A673 (cell line): ENCODE data around the gene CMTM7. TPM values are rescaled to one million over a fixed set of nuclear protein-coding genes. Genes with fewer than 3 reads are reported as not detected.

Experiments
- BruUV-seq: library from RNA; stranded (reverse); fragments of 400-500 nt; replicated peaks from 2 replicates; lab custom pipeline; 2021; lab: Mats Ljungman, UMichigan
- CTCF ChIA-PET: fragments of 300-600 bp; sonication (Branson Sonifier 250); formaldehyde crosslinking; loops from one replicate; lab custom pipeline; 2022; ENCODE audit warnings: antibody characterized with exemption; lab: Charles Lee
- POLR2A ChIA-PET: fragments of 300-600 bp; sonication (Branson Sonifier 250); formaldehyde crosslinking; loops from one replicate; lab custom pipeline; 2022; ENCODE audit warnings: antibody characterized with exemption; ENCODE audit not compliant: low non-redundant PET; lab: Charles Lee
- DNase-seq: peaks from one replicate; pipeline ENCODE4 v3.0.0-alpha.2; 2015; ENCODE audit warnings: low spot score
- H3K27ac ChIP-seq: fragments of 200-600 bp; sonication (generic); 2 replicates; pipeline ENCODE4 v1.5.1; 2016; ENCODE audit warnings: mixed run types, low read depth, mild to moderate bottlenecking, mixed read lengths, antibody characterized with exemption, low read length; ENCODE audit not compliant: poor library complexity, severe bottlenecking
- H3K27me3 ChIP-seq: fragments of 200-600 bp; sonication (generic); replicated peaks from 2 replicates; pipeline ENCODE4 v1.6.1; 2017; ENCODE audit warnings: mixed run types, low read depth, mild to moderate bottlenecking, mixed read lengths, antibody characterized with exemption, low read length; ENCODE audit not compliant: insufficient read depth, poor library complexity
- H3K36me3 ChIP-seq: fragments of 200-600 bp; sonication (generic); 2 replicates; pipeline ENCODE4 v1.6.1; 2016; ENCODE audit warnings: mixed run types, mild to moderate bottlenecking, mixed read lengths, antibody characterized with exemption, low read length; ENCODE audit not compliant: insufficient read depth, poor library complexity, severe bottlenecking
- H3K4me1 ChIP-seq: fragments of 200-600 bp; sonication (generic); 2 replicates; pipeline ENCODE4 v1.6.1; 2017; ENCODE audit warnings: mixed run types, mild to moderate bottlenecking, mixed read lengths, antibody characterized with exemption, low read length; ENCODE audit not compliant: insufficient read depth, poor library complexity, severe bottlenecking
- H3K4me3 ChIP-seq: fragments of 200-600 bp; sonication (generic); 2 replicates; pipeline ENCODE4 v1.5.1; 2016; ENCODE audit warnings: low read depth, mixed run types, mild to moderate bottlenecking, mixed read lengths, low read length; ENCODE audit not compliant: poor library complexity, severe bottlenecking
- H3K9me3 ChIP-seq: fragments of 200-600 bp; sonication (generic); 2 replicates; pipeline ENCODE4 v1.6.1; 2016; ENCODE audit warnings: mixed run types, low read depth, mild to moderate bottlenecking, mixed read lengths, antibody characterized with exemption, low read length; ENCODE audit not compliant: poor library complexity, severe bottlenecking
- CTCF ChIP-seq: fragments of 300-800, 200-600 bp; sonication (generic); conservative IDR thresholded peaks from 2 replicates; pipeline ENCODE4 v1.5.1; 2017; ENCODE audit warnings: low read depth, mild to moderate bottlenecking, antibody characterized with exemption, low read length, moderate library complexity, mixed read lengths
- EZH2 ChIP-seq: fragments of 200-600 bp; sonication (generic); IDR thresholded peaks from 2 replicates; pipeline ENCODE4 v1.6.1; 2017; ENCODE audit warnings: borderline replicate concordance, low read depth, mild to moderate bottlenecking, mixed read lengths, antibody characterized with exemption, low read length; ENCODE audit not compliant: poor library complexity, severe bottlenecking
- intact Hi-C: fragments of 100-400 bp; cut with micrococcal nuclease; formaldehyde crosslinking; loops from one replicate; pipeline ENCODE4 v1.10.0; 2022; ENCODE audit not compliant: unreplicated experiment
- total RNA-seq: library from RNA; stranded (reverse); gene quantifications from 2 replicates; pipeline ENCODE4 v1.2.3, GENCODE V29; 2021

CMTM7 gene
- total RNA-seq, 1 experiment from 2014 or later: not detected

- Histone ChIP-seq H3K36me3 (no peaks in the 10 kb centered on the region), H3K9me3 (no peaks in the 10 kb centered on the region), H3K27ac (peak overlapping the region; percentile 85), H3K27me3 (no peaks in the 10 kb centered on the region), H3K4me3 (peak overlapping the region; percentile 76), H3K4me1 (peaks cover 10% of the 10 kb centered on the region)
- intact Hi-C loops: loop anchor here (5.0 kb wide), 1 partner anchor 166 kb away; no protein-coding TSS in a partner anchor
- ChIA-PET CTCF (no interaction called here), POLR2A (no interaction called here)
- TF ChIP-seq CTCF (no peak), EZH2 (no peak)
- BruUV-seq: no TSS peak
- no peak for DNase-seq
These were observed 110.1 kb downstream of the CMTM7 start for GRCh38 chr3:32501783-32502117.

GRCh38 chr3:32502118-32502945 is 110.7 kb downstream of the CMTM7 start, which contains the start of gene CMTM6:
Gene CMTM6 (minus strand): TSS chr3:32502852. CDS start chr3:32502745, 107 bp downstream.
- no peaks in the 10 kb centered on the region for H3K27me3 ChIP-seq
- POLR2A ChIA-PET: no interaction called here
- TF ChIP-seq CTCF (no peak), EZH2 (no peak)
- DNase-seq: peak; percentile 84
- no peaks in the 10 kb centered on the region for H3K9me3 ChIP-seq
- H3K27ac ChIP-seq: peak within 1 kb of the TSS; percentile 85
- H3K4me3 ChIP-seq: peak within 1 kb of the TSS; percentile 76
- intact Hi-C loops: loop anchor here (5.0 kb wide), 1 partner anchor 165 kb away; no protein-coding TSS in a partner anchor
- no TSS peak for BruUV-seq
- H3K36me3 ChIP-seq: no peaks in the 10 kb centered on the region
- CTCF ChIA-PET: no interaction called here
- H3K4me1 ChIP-seq: peaks cover 10% of the 10 kb centered on the region

DNA sequence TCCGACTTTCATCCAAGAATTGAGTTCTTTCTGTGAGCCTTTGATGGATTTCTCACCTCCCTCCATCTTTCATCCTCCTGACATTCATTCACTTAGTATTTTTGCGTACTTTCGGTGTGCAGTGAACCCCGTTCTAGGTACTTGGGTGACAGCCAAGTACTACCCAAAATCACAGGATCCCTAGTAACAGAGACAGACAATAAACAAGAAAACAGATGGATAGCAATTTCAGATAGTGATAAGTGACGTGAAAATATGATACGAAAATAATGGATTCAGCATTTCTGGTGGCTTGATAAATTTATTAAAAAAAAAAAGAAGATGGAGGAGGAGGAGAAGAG is 111.3 kb downstream of the CMTM7 start:
- ChIA-PET POLR2A (no interaction called here), CTCF (no interaction called here)
- intact Hi-C loops: loop anchor here (5.0 kb wide), 1 partner anchor 164 kb away; no protein-coding TSS in a partner anchor
- no peaks in the 10 kb centered on the region for H3K27me3 ChIP-seq
- no peak overlapping the region for H3K27ac ChIP-seq
- no peak for DNase-seq
- H3K9me3 ChIP-seq: no peaks in the 10 kb centered on the region
- peak overlapping the region; percentile 76 for H3K4me3 ChIP-seq
- TF ChIP-seq EZH2 (no peak), CTCF (no peak)
- BruUV-seq: no TSS peak
- no peaks in the 10 kb centered on the region for H3K36me3 ChIP-seq
- peaks cover 10% of the 10 kb centered on the region for H3K4me1 ChIP-seq

Other genes starting within 250 kb of the CMTM7 start
- gene CMTM8, start 153.2 kb upstream of the CMTM7 start, total RNA-seq: 1.7 and 2.1 TPM in 2 replicates
- 30.5 and 32.3 TPM in 2 replicates for gene CMTM6, start 111.0 kb downstream of the CMTM7 start, total RNA-seq
- 66.5 and 73.1 TPM in 2 replicates for gene DYNC1LI1, start 179.0 kb downstream of the CMTM7 start, total RNA-seq